ENCODE measurements around the gene SLC24A3. TPM values are rescaled to one million over a fixed set of nuclear protein-coding genes. Genes with fewer than 3 reads are reported as not detected.

SLC24A3 gene
- total RNA-seq, 1 experiment from 2014 or later: not detected

- Histone ChIP-seq H4K20me1 (ENCODE audit: insufficient read depth) (no peaks in the 10 kb centered on the region), H3K27me3 (ENCODE audit: insufficient read depth, low read depth) (peaks cover 57% of the 10 kb centered on the region), H3K4me2 (no peak overlapping the region), H3F3A (ENCODE audit: insufficient read depth, low read depth) (no peaks in the 10 kb centered on the region), H3K9me2 (ENCODE audit: insufficient read depth) (no peaks in the 10 kb centered on the region), H3K36me3 (ENCODE audit: low read depth) (no peaks in the 10 kb centered on the region), H2AFZ (no peak overlapping the region), H3K9me3 (ENCODE audit: insufficient read depth, low read depth) (no peaks in the 10 kb centered on the region), H3K4me3 (no peak overlapping the region), H3K27ac (no peak overlapping the region), H3K4me1 (replicated peaks; ENCODE audit: insufficient read depth) (no peaks in the 10 kb centered on the region), H3K79me2 (ENCODE audit: low read depth) (no peaks in the 10 kb centered on the region)
- ChIA-PET POLR2A (ENCODE audit: unreplicated experiment) (no interaction called here), CTCF (no interaction called here)
- DNase-seq: no peak
- TF ChIP-seq EZH2 (IDR thresholded peaks at IDR 0.05; ENCODE audit: low read depth) (no peak), CTCF (conservative IDR thresholded peaks at IDR 0.05) (no peak)
- no TSS peak for BruUV-seq (replicated peaks)
- intact Hi-C loops (cut with micrococcal nuclease; ENCODE audit: unreplicated experiment): no loop called here
Measured at GRCh38 chr20:19618711-19619110, 406.3 kb downstream of the SLC24A3 start.

- H2AFZ ChIP-seq: no peak overlapping the region
- TF ChIP-seq CTCF (conservative IDR thresholded peaks at IDR 0.05) (no peak), EZH2 (IDR thresholded peaks at IDR 0.05; ENCODE audit: low read depth) (no peak)
- no peak overlapping the region for H3K4me3 ChIP-seq
- H3K9me3 ChIP-seq (ENCODE audit: insufficient read depth, low read depth): no peaks in the 10 kb centered on the region
- H3F3A ChIP-seq (ENCODE audit: insufficient read depth, low read depth): no peaks in the 10 kb centered on the region
- POLR2A ChIA-PET (ENCODE audit: unreplicated experiment): no interaction called here
- no peaks in the 10 kb centered on the region for H3K9me2 ChIP-seq (ENCODE audit: insufficient read depth)
- no peak overlapping the region for H3K4me2 ChIP-seq
- no peaks in the 10 kb centered on the region for H4K20me1 ChIP-seq (ENCODE audit: insufficient read depth)
- no peak overlapping the region for H3K27ac ChIP-seq
- BruUV-seq (replicated peaks): no TSS peak
- DNase-seq: no peak
- CTCF ChIA-PET: no interaction called here
- peaks cover 45% of the 10 kb centered on the region for H3K27me3 ChIP-seq (ENCODE audit: insufficient read depth, low read depth)
- intact Hi-C loops (cut with micrococcal nuclease; ENCODE audit: unreplicated experiment): no loop called here
- no peaks in the 10 kb centered on the region for H3K4me1 ChIP-seq (replicated peaks; ENCODE audit: insufficient read depth)
- H3K36me3 ChIP-seq (ENCODE audit: low read depth): no peaks in the 10 kb centered on the region
- H3K79me2 ChIP-seq (ENCODE audit: low read depth): no peaks in the 10 kb centered on the region
Measured at GRCh38 chr20:19619904-19620430, 407.5 kb downstream of the SLC24A3 start.

- H3K9me2 ChIP-seq (ENCODE audit: insufficient read depth): no peaks in the 10 kb centered on the region
- no peaks in the 10 kb centered on the region for H3K79me2 ChIP-seq (ENCODE audit: low read depth)
- ChIA-PET POLR2A (ENCODE audit: unreplicated experiment) (no interaction called here), CTCF (no interaction called here)
- TF ChIP-seq CTCF (conservative IDR thresholded peaks at IDR 0.05) (no peak), EZH2 (IDR thresholded peaks at IDR 0.05; ENCODE audit: low read depth) (no peak)
- H2AFZ ChIP-seq: no peak overlapping the region
- H3K27ac ChIP-seq: no peak overlapping the region
- H3K4me1 ChIP-seq (replicated peaks; ENCODE audit: insufficient read depth): no peaks in the 10 kb centered on the region
- no peaks in the 10 kb centered on the region for H4K20me1 ChIP-seq (ENCODE audit: insufficient read depth)
- H3K4me3 ChIP-seq: no peak overlapping the region
- peaks cover 40% of the 10 kb centered on the region for H3K27me3 ChIP-seq (ENCODE audit: insufficient read depth, low read depth)
- no peaks in the 10 kb centered on the region for H3K36me3 ChIP-seq (ENCODE audit: low read depth)
- H3F3A ChIP-seq (ENCODE audit: insufficient read depth, low read depth): no peaks in the 10 kb centered on the region
- no peak for DNase-seq
- H3K4me2 ChIP-seq: no peak overlapping the region
- BruUV-seq (replicated peaks): no TSS peak
- intact Hi-C loops (cut with micrococcal nuclease; ENCODE audit: unreplicated experiment): no loop called here
- no peaks in the 10 kb centered on the region for H3K9me3 ChIP-seq (ENCODE audit: insufficient read depth, low read depth)
Measured at GRCh38 chr20:19620446-19620845, 408.0 kb downstream of the SLC24A3 start.

All from PC-9 (cell line).